ENCODE data around the gene PLEK.

The PLEK gene

DNA sequence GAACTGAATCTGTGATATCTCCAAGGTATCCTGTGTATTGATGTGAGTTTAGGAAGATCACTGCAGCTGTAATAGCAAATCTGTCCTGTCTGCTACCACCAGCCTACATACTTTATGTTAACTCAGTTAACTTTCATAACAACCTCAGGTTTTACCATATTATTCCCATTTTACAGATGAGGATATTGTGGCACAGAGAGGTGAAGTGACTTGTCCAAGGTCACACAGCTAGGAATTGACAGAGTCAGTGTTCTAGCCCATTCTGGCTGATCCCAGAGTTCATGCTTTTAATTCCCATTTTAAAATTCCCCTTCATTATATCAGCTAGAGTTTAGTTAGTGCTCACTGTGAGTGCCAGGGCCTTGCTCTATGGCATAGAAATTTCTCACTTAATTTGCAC is 49.4 kb downstream of the PLEK start:
- in situ Hi-C loops (cut with MboI; ENCODE audit: low sequenced_read_pairs) = no loop called here

DNA sequence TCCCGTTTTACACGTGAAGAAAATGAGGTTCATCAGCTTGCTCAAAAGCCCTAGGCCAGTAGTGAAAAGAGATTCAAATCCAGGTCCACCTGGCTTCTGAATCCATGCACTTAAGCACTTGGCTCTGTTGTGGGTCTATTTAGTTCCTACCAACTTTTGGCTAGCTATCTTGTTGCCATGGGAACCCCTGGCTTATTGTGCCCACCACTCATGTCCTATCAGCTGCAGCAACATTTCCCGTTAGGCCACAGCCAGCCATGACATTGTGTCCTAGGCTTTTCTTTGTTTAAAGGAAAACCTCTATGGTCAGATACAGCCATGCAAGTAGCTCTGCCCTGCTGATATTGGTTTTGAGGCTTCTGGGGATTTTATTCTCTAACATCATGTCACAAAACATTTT is 49.8 kb downstream of the PLEK start:
- in situ Hi-C loops (cut with MboI; ENCODE audit: low sequenced_read_pairs) = no loop called here

DNA sequence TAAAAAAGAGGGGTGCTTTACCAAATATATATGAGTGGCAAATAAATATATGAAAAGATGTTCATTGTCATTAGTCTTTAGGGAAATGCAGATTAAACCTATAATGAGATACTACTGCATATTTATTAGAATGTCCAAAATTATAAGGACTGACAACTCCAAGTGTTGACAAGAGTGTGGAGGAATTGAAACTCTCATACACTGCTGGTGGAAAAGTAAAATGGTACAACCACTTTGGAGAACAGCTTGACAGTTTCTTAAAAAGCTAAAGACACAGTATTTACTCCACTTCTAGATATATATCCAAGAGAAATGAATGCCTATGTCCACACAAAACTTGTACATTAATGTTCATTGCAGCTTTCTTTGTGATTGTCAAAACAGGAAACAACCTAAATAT is 50.4 kb downstream of the PLEK start:
- in situ Hi-C loops (cut with MboI; ENCODE audit: low sequenced_read_pairs) = no loop called here

DNA sequence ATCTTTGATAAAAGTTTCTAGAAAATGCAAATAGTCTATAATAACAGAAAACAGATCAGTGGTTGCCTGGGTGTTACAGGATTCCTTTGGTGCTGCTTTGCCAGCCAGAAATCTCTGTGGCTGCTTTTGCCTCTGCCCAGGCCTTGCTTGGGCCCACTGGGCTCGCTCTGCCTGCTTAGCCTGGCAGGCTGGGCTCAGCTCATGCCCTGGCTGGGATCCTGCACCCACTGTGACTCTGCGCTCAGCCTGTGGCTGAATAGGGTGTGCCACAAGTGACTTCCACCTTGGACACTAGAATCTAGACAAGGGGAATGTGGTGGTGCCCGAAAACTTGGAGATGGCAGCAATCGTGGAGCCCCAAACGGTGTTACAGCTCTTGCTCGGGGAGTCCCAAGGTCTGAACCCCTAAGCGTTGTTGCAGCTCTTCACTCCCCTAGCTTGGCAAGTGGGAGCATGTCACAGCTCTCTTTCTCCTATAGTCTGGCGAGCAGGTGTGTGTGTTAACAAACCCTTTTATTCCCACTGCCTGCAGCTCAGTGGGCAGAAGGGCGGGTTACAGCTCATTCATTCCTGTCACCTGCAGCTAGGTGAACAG is 51.1 kb downstream of the PLEK start:
- in situ Hi-C loops (cut with MboI; ENCODE audit: low sequenced_read_pairs) = no loop called here

- in situ Hi-C loops (cut with MboI; ENCODE audit: low sequenced_read_pairs) = no loop called here
These were observed 52.8 kb downstream of the PLEK start for GRCh38 chr2:68417926-68418325.

GRCh38 chr2:68418419-68418818 is 53.3 kb downstream of the PLEK start:
- in situ Hi-C loops (cut with MboI; ENCODE audit: low sequenced_read_pairs) = no loop called here

GRCh38 chr2:68418855-68419254 is 53.8 kb downstream of the PLEK start:
- in situ Hi-C loops (cut with MboI; ENCODE audit: low sequenced_read_pairs) = no loop called here

GRCh38 chr2:68420254-68420910 is 55.3 kb downstream of the PLEK start:
- in situ Hi-C loops (cut with MboI; ENCODE audit: low sequenced_read_pairs) = no loop called here

DNA sequence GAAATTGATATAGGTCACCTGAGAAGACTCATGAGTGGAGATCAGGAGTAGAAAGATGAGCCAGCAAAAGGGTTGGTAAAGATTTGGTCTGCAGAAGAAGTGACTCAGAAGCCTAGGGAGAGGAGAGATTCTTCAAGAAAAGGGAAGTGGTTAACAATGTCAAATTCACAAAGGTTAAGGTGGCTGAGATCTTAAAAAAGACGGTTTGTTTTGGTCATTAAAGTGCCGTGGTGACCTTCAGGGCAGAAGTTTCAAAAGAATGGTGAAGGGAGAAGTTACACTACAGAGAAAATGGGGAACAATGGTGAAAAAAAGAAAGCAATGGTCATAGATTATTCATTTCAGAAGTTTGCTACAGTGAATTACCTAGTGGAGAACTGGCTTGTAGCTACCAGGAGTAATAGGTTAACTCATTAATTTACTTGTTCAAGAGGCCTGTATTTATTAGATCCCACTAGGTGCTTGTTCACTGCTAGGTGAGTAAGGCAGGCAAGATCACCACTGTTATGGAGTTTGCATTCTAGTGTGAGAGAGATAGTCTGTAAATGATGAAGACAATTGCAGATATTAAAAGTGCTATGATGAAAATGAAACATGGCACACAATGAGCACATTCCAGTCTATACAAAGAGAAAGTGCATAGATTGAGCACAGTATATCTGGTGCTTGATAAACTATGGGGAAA is 59.0 kb downstream of the PLEK start:
- in situ Hi-C loops (cut with MboI; ENCODE audit: low sequenced_read_pairs) = no loop called here

DNA sequence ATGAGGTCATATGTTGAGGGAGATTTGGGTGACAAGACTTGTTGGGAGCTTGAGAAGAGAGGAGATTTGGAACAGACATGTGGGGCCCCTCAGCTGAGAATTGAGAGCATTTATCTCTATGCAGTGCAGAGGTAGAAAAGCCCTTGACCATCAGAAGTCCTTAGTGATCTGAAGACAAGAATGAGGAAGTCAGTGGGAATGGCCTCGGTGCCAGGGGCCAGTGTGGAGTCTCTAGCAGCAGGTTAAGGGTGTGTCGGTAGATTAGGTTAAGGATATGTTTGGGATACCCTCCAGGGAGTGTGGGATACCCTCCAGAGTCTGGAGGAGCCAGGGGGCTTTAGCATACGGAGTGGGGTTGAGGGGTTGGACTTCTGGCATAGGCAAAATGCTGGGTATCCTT is 60.4 kb downstream of the PLEK start:
- in situ Hi-C loops (cut with MboI; ENCODE audit: low sequenced_read_pairs) = no loop called here

DNA sequence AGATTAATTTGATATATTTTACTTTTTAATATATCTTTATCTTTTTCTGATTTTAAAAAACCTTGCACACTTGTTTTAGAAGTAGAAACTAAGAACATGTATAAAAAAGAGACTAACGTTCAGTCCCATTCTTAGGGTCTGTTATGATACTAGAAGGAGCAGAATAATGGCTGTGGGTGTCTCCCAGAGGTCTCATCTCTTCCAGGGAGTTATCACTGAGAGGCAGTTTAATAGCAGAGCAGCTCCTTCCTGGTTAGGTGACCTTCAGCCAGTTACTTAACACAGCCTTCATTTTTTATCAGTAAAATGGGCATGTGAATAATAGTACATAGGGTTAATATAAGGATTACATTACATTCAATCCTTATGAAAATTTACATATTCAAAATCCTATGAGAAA is 61.4 kb downstream of the PLEK start:
- in situ Hi-C loops (cut with MboI; ENCODE audit: low sequenced_read_pairs) = no loop called here

GRCh38 chr2:68426848-68427579 is 61.9 kb downstream of the PLEK start:
- in situ Hi-C loops (cut with MboI; ENCODE audit: low sequenced_read_pairs) = no loop called here

DNA sequence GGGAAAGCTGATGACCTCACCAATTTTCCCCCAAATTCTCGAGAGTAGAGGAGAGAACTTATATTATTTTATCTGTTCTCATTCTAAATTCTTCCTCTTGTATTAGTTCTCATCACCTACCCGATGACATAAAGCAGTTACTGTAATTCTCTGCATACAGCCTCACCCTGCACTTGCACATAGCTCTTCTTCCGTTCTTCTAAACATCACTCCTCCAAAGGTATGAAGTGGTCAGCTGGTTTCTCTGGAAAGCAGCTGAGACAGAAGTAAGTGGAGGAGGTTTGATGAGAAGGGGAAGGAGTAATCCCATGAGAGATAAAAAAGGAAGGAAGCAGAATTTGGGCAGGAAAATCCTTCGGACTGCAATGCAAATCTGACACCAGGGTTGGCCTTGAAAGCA is 63.0 kb downstream of the PLEK start:
- in situ Hi-C loops (cut with MboI; ENCODE audit: low sequenced_read_pairs) = no loop called here

DNA sequence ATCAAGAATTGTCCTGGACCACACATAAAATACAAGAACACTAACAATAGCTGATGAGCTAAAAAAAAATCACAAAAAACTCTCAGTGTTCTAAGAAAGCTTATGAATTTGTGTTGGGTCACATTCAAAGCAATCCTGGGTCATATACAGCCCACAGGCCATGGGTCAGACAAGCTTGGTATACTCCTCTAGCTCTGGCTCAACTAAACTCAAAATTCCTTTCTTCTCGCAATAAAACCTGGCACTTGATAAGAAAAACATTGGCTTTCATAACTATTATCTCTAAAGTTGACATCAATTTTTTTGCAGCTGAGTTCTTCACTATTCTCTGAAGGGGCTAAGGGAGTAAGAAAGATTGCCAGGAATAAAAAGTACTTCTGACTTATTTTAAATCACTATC is 63.7 kb downstream of the PLEK start:
- in situ Hi-C loops (cut with MboI; ENCODE audit: low sequenced_read_pairs) = no loop called here

- in situ Hi-C loops (cut with MboI; ENCODE audit: low sequenced_read_pairs) = no loop called here
These were observed 64.3 kb downstream of the PLEK start for GRCh38 chr2:68429311-68429826.

DNA sequence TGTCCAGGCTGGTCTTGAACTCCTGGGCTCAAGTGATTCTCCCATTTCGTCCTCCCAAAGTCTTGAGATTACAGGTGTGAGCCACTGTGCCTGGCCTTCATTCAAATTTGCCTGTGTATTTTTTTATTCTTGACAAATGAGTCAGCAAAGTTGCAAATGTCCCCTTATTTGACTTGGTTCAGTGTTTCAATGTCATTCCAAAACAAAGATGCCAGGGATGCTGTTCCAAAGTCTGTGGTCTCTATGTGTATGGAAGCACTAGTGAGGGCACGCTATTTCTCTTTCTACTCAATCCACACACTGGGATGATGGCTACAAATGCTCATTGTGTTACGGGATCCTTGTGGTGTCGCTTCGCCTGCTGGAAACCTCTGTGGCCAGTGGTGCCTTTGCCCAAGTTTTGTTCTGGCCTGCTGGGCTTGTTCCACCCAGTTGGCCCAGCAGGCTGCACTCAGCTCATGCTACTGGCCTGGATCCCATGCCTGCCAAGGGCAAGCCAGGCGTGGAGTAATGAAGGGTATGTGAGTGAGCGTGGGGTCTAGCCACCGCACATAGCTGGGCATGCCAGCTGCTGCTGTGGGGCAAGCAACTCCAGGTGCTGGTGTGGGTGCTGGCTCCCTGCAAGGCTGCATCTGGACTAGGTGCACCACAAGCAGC is 66.4 kb downstream of the PLEK start:
- in situ Hi-C loops (cut with MboI; ENCODE audit: low sequenced_read_pairs) = no loop called here

GRCh38 chr2:68432696-68433658 is 67.9 kb downstream of the PLEK start:
- in situ Hi-C loops (cut with MboI; ENCODE audit: low sequenced_read_pairs) = no loop called here

DNA sequence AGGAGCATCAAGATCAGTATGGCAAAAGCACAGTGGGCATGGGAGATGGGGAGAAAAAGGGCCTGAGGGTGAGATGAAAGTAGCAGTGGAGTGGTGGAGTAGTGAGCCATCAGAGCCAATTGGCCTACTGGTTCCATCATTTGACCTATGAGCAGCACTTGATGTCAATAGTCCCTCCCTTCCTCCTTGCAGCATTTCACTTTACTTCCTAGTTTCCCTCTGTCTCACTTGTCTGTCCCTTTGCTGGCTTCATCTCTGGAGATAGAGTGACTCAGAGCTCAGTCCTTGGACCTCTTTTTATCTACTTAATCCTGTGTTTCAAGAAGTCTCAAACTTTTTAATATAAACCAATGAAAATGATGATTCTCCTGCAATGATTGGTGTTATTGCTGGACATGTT is 69.9 kb downstream of the PLEK start:
- in situ Hi-C loops (cut with MboI; ENCODE audit: low sequenced_read_pairs) = no loop called here

GRCh38 chr2:68435615-68436014 is 70.5 kb downstream of the PLEK start:
- in situ Hi-C loops (cut with MboI; ENCODE audit: low sequenced_read_pairs) = no loop called here

DNA sequence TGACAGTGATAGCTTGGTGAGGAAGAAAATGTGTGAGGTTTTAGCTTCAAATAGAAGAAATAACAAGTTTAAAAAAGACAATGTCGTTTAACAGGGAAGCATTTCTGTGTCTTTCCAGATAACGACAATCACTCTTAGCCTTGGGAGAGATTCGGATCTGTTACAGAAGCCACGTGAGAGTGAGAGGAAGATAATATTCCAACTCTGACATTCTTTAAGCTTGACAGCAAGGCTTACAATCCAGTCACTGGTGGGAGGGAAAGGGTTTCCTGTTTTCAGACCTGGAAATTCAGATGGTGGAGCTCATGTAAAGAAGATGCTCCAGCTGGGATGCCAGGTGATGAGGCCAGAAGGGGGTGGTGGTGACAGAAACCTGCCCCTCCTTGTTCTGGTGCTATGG is 71.2 kb downstream of the PLEK start:
- in situ Hi-C loops (cut with MboI; ENCODE audit: low sequenced_read_pairs) = no loop called here
